HEK293 (cell line): ENCODE data around the gene ZNF480.
A peak's percentile ranks its signal among the peaks of the same experiment; 100 is the strongest.

Experiments
- OVOL3 ChIP-seq: fragments of 450-650 bp; formaldehyde crosslinking; IDR thresholded peaks from 2 replicates; pipeline ENCODE4 v1.5.1; 2016; ENCODE audit warnings: missing biosample characterization, missing genetic modification characterization
- ZBTB48 ChIP-seq: fragments of 450-650 bp; formaldehyde crosslinking; IDR thresholded peaks from 2 replicates; pipeline ENCODE4 v1.5.1; 2016; ENCODE audit warnings: missing biosample characterization, missing genetic modification characterization
- ZNF174 ChIP-seq: fragments of 450-650 bp; formaldehyde crosslinking; IDR thresholded peaks from 2 replicates; pipeline ENCODE4 v1.5.0; 2017; ENCODE audit warnings: missing biosample characterization, mild to moderate bottlenecking, missing genetic modification characterization
- ZNF19 ChIP-seq: fragments of 450-650 bp; formaldehyde crosslinking; IDR thresholded peaks from 2 replicates; pipeline ENCODE4; 2016; ENCODE audit warnings: missing biosample characterization, missing genetic modification characterization, low read depth
- ZNF23 ChIP-seq: fragments of 450-650 bp; formaldehyde crosslinking; IDR thresholded peaks from 2 replicates; pipeline ENCODE4 v1.5.1; 2016; ENCODE audit warnings: missing biosample characterization, missing genetic modification characterization, borderline replicate concordance
- ZNF266 ChIP-seq: fragments of 450-650 bp; formaldehyde crosslinking; IDR thresholded peaks from 2 replicates; pipeline ENCODE4 v1.5.1; 2016; ENCODE audit warnings: missing biosample characterization, missing genetic modification characterization, low read depth
- ZNF48 ChIP-seq: fragments of 450-650 bp; formaldehyde crosslinking; IDR thresholded peaks from 2 replicates; pipeline ENCODE4 v1.5.1; 2016; ENCODE audit warnings: missing biosample characterization, missing genetic modification characterization
- ZNF596 ChIP-seq: fragments of 450-650 bp; IDR thresholded peaks from 2 replicates; pipeline ENCODE4 v1.5.0; 2018; ENCODE audit warnings: missing biosample characterization, mild to moderate bottlenecking, missing genetic modification characterization, moderate library complexity
- ZNF623 ChIP-seq: fragments of 450-650 bp; formaldehyde crosslinking; IDR thresholded peaks from 2 replicates; pipeline ENCODE4 v1.5.1; 2016; ENCODE audit warnings: missing biosample characterization, missing genetic modification characterization
- ZNF626 ChIP-seq: fragments of 450-650 bp; sonication (Bioruptor Pico); formaldehyde crosslinking; IDR thresholded peaks from 2 replicates; pipeline ENCODE4 v1.5.1; 2018; ENCODE audit warnings: missing biosample characterization, missing genetic modification characterization, inconsistent platforms
- ZNF629 ChIP-seq: fragments of 450-650 bp; formaldehyde crosslinking; IDR thresholded peaks from 2 replicates; pipeline ENCODE4 v1.5.1; 2017; ENCODE audit warnings: missing biosample characterization, missing genetic modification characterization
- ZNF747 ChIP-seq: fragments of 450-650 bp; formaldehyde crosslinking; IDR thresholded peaks from 2 replicates; pipeline ENCODE4 v1.5.1; 2016; ENCODE audit warnings: missing biosample characterization, missing genetic modification characterization
- ZNF792 ChIP-seq: fragments of 450-650 bp; formaldehyde crosslinking; IDR thresholded peaks from 2 replicates; pipeline ENCODE4 v1.5.1; 2016; ENCODE audit warnings: missing biosample characterization, missing genetic modification characterization
- ZNF830 ChIP-seq: fragments of 450-650 bp; IDR thresholded peaks from 2 replicates; pipeline ENCODE4 v1.5.0; 2018; ENCODE audit warnings: missing biosample characterization, missing genetic modification characterization, low read depth, mild to moderate bottlenecking, moderate library complexity
- TF ChIP-seq, protein P1 (sequence below): fragments of 450-650 bp; formaldehyde crosslinking; conservative IDR thresholded peaks from 2 replicates; pipeline ENCODE4 v1.5.1; 2016; ENCODE audit warnings: low read depth, missing biosample characterization, missing genetic modification characterization
- TF ChIP-seq, protein P2 (sequence below): IDR thresholded peaks from 2 replicates; pipeline ENCODE4 v1.6.1; 2011; ENCODE audit warnings: mild to moderate bottlenecking, low read depth, low read length, borderline replicate concordance
- TF ChIP-seq, protein P3 (sequence below): fragments of 450-650 bp; formaldehyde crosslinking; IDR thresholded peaks from 2 replicates; pipeline ENCODE4 v1.5.0; 2017; ENCODE audit warnings: missing biosample characterization, missing genetic modification characterization, borderline replicate concordance
- TF ChIP-seq, protein P4 (sequence below): fragments of 450-650 bp; formaldehyde crosslinking; IDR thresholded peaks from 2 replicates; pipeline ENCODE4 v1.5.1; 2016; ENCODE audit warnings: missing biosample characterization, missing genetic modification characterization
- TF ChIP-seq, protein P5 (sequence below): fragments of 450-650 bp; formaldehyde crosslinking; IDR thresholded peaks from 2 replicates; pipeline ENCODE4 v1.5.1; 2016; ENCODE audit warnings: missing biosample characterization, missing genetic modification characterization
- TF ChIP-seq, protein P6 (sequence below): fragments of 450-650 bp; formaldehyde crosslinking; IDR thresholded peaks from 2 replicates; pipeline ENCODE4; 2016; ENCODE audit warnings: missing biosample characterization, missing genetic modification characterization
- TF ChIP-seq, protein P7 (sequence below): fragments of 450-650 bp; formaldehyde crosslinking; optimal IDR thresholded peaks from 2 replicates; pipeline ENCODE3; 2016; ENCODE audit warnings: missing biosample characterization, mild to moderate bottlenecking, missing genetic modification characterization

Gene ZNF480

DNA sequence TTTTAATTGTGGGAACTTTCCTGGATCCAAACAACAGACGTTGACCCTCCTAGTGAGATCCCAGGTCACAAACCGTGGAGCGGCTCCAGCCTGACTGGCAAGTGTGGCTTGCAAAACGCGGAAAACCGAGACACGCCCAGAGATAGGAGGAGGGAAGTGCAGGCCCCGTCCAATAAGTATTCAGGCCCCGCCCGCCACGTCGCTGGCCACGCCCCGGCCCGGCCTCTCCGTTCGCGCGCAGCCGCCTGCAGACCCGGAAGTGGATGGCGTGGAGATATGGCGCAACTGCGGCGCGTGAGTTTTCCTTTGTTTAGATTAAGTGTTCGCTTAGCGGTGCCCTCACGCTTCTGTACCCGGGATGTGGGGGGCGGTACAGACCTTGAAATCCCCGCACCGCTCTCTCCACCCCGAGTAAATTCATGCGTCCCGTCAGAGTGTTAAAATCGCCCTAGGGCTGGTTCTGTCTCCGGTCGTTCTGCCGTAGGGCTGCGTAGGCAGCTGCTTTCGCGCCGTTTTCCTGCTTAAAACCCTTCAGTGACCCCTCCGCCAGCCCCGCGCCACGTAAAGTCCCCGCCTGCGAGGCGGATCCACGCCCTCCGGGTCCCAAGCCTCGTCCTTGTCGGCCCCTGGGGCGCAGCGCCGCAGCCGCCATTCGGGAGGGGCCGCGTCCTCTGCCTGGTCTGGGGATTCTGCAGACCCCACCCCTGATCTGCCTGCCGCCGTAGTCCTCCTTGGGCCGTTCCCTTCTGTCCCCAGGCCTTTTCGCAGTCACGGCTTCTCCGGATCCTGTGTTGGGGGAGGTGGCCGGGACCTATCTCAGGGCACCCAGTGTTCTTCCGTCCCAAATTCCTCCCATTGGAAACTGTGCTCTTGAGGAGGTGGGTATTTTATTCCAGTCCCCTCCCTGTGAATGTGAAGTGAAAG is 27.4 kb upstream of the ZNF480 start, which contains the start of gene ZNF766 (continued):
- TF ChIP-seq, protein P1, sequence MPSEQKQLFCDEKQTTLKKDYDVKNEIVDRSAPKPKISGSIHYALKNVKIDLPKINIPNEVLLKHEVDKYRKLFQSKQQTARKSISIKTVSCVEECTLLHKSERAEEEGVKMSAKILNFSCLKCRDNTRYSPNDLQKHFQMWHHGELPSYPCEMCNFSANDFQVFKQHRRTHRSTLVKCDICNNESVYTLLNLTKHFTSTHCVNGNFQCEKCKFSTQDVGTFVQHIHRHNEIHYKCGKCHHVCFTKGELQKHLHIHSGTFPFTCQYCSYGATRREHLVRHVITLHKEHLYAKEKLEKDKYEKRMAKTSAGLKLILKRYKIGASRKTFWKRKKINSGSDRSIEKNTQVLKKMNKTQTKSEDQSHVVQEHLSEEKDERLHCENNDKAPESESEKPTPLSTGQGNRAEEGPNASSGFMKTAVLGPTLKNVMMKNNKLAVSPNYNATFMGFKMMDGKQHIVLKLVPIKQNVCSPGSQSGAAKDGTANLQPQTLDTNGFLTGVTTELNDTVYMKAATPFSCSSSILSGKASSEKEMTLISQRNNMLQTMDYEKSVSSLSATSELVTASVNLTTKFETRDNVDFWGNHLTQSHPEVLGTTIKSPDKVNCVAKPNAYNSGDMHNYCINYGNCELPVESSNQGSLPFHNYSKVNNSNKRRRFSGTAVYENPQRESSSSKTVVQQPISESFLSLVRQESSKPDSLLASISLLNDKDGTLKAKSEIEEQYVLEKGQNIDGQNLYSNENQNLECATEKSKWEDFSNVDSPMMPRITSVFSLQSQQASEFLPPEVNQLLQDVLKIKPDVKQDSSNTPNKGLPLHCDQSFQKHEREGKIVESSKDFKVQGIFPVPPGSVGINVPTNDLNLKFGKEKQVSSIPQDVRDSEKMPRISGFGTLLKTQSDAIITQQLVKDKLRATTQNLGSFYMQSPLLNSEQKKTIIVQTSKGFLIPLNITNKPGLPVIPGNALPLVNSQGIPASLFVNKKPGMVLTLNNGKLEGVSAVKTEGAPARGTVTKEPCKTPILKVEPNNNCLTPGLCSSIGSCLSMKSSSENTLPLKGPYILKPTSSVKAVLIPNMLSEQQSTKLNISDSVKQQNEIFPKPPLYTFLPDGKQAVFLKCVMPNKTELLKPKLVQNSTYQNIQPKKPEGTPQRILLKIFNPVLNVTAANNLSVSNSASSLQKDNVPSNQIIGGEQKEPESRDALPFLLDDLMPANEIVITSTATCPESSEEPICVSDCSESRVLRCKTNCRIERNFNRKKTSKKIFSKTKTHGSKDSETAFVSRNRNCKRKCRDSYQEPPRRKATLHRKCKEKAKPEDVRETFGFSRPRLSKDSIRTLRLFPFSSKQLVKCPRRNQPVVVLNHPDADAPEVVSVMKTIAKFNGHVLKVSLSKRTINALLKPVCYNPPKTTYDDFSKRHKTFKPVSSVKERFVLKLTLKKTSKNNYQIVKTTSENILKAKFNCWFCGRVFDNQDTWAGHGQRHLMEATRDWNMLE: peak; percentile 56
- no peak for TF ChIP-seq ZNF19 (tag by site-specific recombination)
- TF ChIP-seq ZNF174 (tag by site-specific recombination): no peak
- TF ChIP-seq ZNF626 (tag by site-specific recombination): no peak
- TF ChIP-seq, protein P2, sequence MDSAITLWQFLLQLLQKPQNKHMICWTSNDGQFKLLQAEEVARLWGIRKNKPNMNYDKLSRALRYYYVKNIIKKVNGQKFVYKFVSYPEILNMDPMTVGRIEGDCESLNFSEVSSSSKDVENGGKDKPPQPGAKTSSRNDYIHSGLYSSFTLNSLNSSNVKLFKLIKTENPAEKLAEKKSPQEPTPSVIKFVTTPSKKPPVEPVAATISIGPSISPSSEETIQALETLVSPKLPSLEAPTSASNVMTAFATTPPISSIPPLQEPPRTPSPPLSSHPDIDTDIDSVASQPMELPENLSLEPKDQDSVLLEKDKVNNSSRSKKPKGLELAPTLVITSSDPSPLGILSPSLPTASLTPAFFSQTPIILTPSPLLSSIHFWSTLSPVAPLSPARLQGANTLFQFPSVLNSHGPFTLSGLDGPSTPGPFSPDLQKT: no peak
- TF ChIP-seq, protein P3, sequence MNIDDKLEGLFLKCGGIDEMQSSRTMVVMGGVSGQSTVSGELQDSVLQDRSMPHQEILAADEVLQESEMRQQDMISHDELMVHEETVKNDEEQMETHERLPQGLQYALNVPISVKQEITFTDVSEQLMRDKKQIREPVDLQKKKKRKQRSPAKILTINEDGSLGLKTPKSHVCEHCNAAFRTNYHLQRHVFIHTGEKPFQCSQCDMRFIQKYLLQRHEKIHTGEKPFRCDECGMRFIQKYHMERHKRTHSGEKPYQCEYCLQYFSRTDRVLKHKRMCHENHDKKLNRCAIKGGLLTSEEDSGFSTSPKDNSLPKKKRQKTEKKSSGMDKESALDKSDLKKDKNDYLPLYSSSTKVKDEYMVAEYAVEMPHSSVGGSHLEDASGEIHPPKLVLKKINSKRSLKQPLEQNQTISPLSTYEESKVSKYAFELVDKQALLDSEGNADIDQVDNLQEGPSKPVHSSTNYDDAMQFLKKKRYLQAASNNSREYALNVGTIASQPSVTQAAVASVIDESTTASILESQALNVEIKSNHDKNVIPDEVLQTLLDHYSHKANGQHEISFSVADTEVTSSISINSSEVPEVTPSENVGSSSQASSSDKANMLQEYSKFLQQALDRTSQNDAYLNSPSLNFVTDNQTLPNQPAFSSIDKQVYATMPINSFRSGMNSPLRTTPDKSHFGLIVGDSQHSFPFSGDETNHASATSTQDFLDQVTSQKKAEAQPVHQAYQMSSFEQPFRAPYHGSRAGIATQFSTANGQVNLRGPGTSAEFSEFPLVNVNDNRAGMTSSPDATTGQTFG (tag by site-specific recombination): no peak
- TF ChIP-seq ZBTB48 (tag by site-specific recombination): peak; percentile 39; the same call in 1 of the 2 replicates
- TF ChIP-seq OVOL3 (tag by site-specific recombination): no peak
- TF ChIP-seq, protein P4, sequence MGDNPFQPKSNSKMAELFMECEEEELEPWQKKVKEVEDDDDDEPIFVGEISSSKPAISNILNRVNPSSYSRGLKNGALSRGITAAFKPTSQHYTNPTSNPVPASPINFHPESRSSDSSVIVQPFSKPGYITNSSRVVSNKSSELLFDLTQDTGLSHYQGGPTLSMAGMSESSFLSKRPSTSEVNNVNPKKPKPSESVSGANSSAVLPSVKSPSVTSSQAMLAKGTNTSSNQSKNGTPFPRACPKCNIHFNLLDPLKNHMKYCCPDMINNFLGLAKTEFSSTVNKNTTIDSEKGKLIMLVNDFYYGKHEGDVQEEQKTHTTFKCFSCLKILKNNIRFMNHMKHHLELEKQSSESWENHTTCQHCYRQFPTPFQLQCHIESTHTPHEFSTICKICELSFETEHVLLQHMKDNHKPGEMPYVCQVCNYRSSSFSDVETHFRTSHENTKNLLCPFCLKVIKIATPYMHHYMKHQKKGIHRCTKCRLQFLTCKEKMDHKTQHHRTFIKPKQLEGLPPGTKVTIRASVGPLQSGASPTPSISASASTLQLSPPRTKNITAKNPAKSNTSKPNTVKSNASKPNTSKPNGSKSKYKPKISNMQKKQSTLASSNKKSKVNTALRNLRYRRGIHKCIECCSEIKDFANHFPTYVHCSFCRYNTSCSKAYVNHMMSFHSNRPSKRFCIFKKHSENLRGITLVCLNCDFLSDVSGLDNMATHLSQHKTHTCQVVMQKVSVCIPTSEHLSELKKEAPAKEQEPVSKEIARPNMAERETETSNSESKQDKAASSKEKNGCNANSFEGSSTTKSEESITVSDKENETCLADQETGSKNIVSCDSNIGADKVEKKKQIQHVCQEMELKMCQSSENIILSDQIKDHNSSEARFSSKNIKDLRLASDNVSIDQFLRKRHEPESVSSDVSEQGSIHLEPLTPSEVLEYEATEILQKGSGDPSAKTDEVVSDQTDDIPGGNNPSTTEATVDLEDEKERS (tag by site-specific recombination): no peak; the same call in 1 of the 2 replicates
- TF ChIP-seq, protein P5, sequence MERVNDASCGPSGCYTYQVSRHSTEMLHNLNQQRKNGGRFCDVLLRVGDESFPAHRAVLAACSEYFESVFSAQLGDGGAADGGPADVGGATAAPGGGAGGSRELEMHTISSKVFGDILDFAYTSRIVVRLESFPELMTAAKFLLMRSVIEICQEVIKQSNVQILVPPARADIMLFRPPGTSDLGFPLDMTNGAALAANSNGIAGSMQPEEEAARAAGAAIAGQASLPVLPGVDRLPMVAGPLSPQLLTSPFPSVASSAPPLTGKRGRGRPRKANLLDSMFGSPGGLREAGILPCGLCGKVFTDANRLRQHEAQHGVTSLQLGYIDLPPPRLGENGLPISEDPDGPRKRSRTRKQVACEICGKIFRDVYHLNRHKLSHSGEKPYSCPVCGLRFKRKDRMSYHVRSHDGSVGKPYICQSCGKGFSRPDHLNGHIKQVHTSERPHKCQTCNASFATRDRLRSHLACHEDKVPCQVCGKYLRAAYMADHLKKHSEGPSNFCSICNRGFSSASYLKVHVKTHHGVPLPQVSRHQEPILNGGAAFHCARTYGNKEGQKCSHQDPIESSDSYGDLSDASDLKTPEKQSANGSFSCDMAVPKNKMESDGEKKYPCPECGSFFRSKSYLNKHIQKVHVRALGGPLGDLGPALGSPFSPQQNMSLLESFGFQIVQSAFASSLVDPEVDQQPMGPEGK (tag by site-specific recombination): 0 out of 2 replicates have a peak, but pooled peaks have one; percentile 15
- TF ChIP-seq, protein P6, sequence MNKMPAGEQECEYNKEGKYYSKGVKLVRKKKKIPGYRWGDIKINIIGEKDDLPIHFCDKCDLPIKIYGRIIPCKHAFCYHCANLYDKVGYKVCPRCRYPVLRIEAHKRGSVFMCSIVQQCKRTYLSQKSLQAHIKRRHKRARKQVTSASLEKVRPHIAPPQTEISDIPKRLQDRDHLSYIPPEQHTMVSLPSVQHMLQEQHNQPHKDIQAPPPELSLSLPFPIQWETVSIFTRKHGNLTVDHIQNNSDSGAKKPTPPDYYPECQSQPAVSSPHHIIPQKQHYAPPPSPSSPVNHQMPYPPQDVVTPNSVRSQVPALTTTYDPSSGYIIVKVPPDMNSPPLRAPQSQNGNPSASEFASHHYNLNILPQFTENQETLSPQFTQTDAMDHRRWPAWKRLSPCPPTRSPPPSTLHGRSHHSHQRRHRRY (tag by site-specific recombination): no peak
- no peak for TF ChIP-seq ZNF623 (tag by site-specific recombination)
- TF ChIP-seq ZNF48 (tag by site-specific recombination): no peak
- no peak for TF ChIP-seq ZNF23
- no peak for TF ChIP-seq ZNF266 (tag by site-specific recombination)
- TF ChIP-seq, protein P7, sequence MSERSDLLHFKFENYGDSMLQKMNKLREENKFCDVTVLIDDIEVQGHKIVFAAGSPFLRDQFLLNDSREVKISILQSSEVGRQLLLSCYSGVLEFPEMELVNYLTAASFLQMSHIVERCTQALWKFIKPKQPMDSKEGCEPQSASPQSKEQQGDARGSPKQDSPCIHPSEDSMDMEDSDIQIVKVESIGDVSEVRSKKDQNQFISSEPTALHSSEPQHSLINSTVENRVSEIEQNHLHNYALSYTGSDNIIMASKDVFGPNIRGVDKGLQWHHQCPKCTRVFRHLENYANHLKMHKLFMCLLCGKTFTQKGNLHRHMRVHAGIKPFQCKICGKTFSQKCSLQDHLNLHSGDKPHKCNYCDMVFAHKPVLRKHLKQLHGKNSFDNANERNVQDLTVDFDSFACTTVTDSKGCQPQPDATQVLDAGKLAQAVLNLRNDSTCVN (tag by site-specific recombination): peak; percentile 69
- TF ChIP-seq ZNF629 (tag by site-specific recombination): no peak
- no peak for TF ChIP-seq ZNF747 (tag by site-specific recombination)
- no peak for TF ChIP-seq ZNF830 (tag by site-specific recombination)
- no peak for TF ChIP-seq ZNF596 (tag by site-specific recombination)
- TF ChIP-seq ZNF792 (tag by site-specific recombination): no peak
